K562 (cell line): Measurements from ENCODE around the gene WDR86. TPM values are rescaled to one million over a fixed set of nuclear protein-coding genes. Genes with fewer than 3 reads are reported as not detected.
A peak's percentile ranks its signal among the peaks of the same experiment; 100 is the strongest.

Experiments
- ATAC-seq: fragments of 200-7000 bp; cut with Tn5 transposase; 3 replicates; pipeline ENCODE4 v1.9.1; 2020; ENCODE audit warnings: moderate library complexity
- BruUV-seq: library from RNA; stranded (reverse); fragments of 400-500 nt; replicated peaks from 2 replicates; lab custom pipeline; 2021; lab: Mats Ljungman, UMichigan
- CTCF ChIA-PET: fragments of 300-600 bp; formaldehyde crosslinking; extraction: SDS; loops from one replicate; lab custom pipeline; 2021; ENCODE audit warnings: low intra/inter-chr PET ratio; lab: Yijun Ruan, JAX
- POLR2A ChIA-PET: fragments of 300-600, 350-650 bp; sonication (Branson Sonifier 250); formaldehyde crosslinking; extraction: SDS; loops from one replicate; lab custom pipeline; 2021; ENCODE audit warnings: antibody characterized with exemption, inconsistent platforms; lab: Yijun Ruan, JAX
- DNase-seq, 4 experiments: peaks; one replicate each; pipeline versions ENCODE4 v3.0.0 to v3.0.0-alpha.2; 2011 to 2018; ENCODE audit warnings: low spot score in 3 of 4, mixed read lengths in 3 of 4; ENCODE audit errors: extremely low read depth in 1 of 4
- FAIRE-seq: peaks from 2 replicates; lab custom pipeline; 2011; peaks lifted over from hg19 to GRCh38; lab: Jason Lieb, UNC
- H2AFZ ChIP-seq: 2 replicates; pipeline ENCODE4 v1.6.0; 2011; ENCODE audit warnings: low read depth, low read length, control low read depth, inconsistent platforms
- H3K27ac ChIP-seq: fragments of 200-600 bp; 3 replicates; pipeline ENCODE4 v1.8.0; 2011; ENCODE audit warnings: low read depth, mild to moderate bottlenecking, control low read depth, inconsistent platforms, low read length, moderate library complexity, mixed read lengths; ENCODE audit errors: extremely low read depth
- H3K27me3 ChIP-seq, 2 experiments: fragments of 300-600 bp in 1 of 2; 2 replicates in 1 of 2; 3 replicates in 1 of 2; pipeline versions ENCODE4 v1.6.0 to v1.8.0; 2011; ENCODE audit warnings: inconsistent platforms in 2 of 2, low read length in 2 of 2, mild to moderate bottlenecking in 1 of 2, mixed read lengths in 1 of 2, moderate library complexity in 1 of 2; ENCODE audit not compliant: control insufficient read depth in 2 of 2, insufficient read depth in 2 of 2
- H3K36me3 ChIP-seq: fragments of 300-600 bp; 3 replicates; pipeline ENCODE4 v1.8.0; 2011; ENCODE audit warnings: mild to moderate bottlenecking, low read length, inconsistent platforms; ENCODE audit not compliant: control insufficient read depth, insufficient read depth
- H3K4me1 ChIP-seq, 2 experiments: fragments of 200-600 bp in 1 of 2; replicated peaks in 1 of 2; 2 replicates in 1 of 2; 3 replicates in 1 of 2; pipeline versions ENCODE4 v1.5.1 to v1.8.0; 2011; ENCODE audit warnings: inconsistent platforms in 2 of 2, low read length in 2 of 2, mild to moderate bottlenecking in 1 of 2, mixed read lengths in 1 of 2, moderate library complexity in 1 of 2; ENCODE audit not compliant: control insufficient read depth in 2 of 2, insufficient read depth in 2 of 2
- H3K4me2 ChIP-seq: 2 replicates; pipeline ENCODE4 v1.6.1; 2011; ENCODE audit warnings: low read length, control low read depth, inconsistent platforms, mixed read lengths; ENCODE audit not compliant: insufficient read depth
- H3K4me3 ChIP-seq: fragments of 200-600 bp; sonication (generic), shearing (Covaris generic); 2 replicates; pipeline ENCODE4 v1.5.1; 2016; ENCODE audit warnings: control low read depth, inconsistent platforms
- H3K79me2 ChIP-seq: fragments of 200-600 bp; 3 replicates; pipeline ENCODE4 v1.8.0; 2011; ENCODE audit warnings: low read length, inconsistent platforms; ENCODE audit not compliant: control insufficient read depth, insufficient read depth
- H3K9ac ChIP-seq, 2 experiments: 2 replicates each; pipeline versions ENCODE4 v1.6.0 to v1.6.1; 2011; ENCODE audit warnings: low read depth in 2 of 2, low read length in 2 of 2, control low read depth in 1 of 2, inconsistent platforms in 1 of 2, mild to moderate bottlenecking in 1 of 2, mixed read lengths in 1 of 2; ENCODE audit not compliant: insufficient read depth in 1 of 2
- H3K9me1 ChIP-seq: one replicate; pipeline ENCODE4 v1.6.0; 2011; ENCODE audit warnings: inconsistent platforms, mild to moderate bottlenecking, low read length, moderate library complexity; ENCODE audit not compliant: control insufficient read depth, insufficient read depth
- H3K9me3 ChIP-seq: replicated peaks from 2 replicates; pipeline ENCODE4 v1.5.1; 2011; ENCODE audit warnings: low read depth, low read length, inconsistent platforms; ENCODE audit not compliant: control insufficient read depth, insufficient read depth
- H4K20me1 ChIP-seq: replicated peaks from 2 replicates; pipeline ENCODE4 v1.6.1; 2011; ENCODE audit warnings: low read length, inconsistent platforms, mixed read lengths; ENCODE audit not compliant: control insufficient read depth, insufficient read depth
- CHD1 ChIP-seq: fragments of 200-600 bp; sonication (generic); IDR thresholded peaks from one replicate; pipeline ENCODE4 v1.6.1; 2012; ENCODE audit warnings: mild to moderate bottlenecking, moderate library complexity, low read length, inconsistent platforms
- EGR1 ChIP-seq: fragments of 450-650 bp; conservative IDR thresholded peaks from 2 replicates; pipeline ENCODE4 v1.6.1; 2017; ENCODE audit warnings: mild to moderate bottlenecking
- ESRRA ChIP-seq: fragments of 450-650 bp; IDR thresholded peaks from 2 replicates; pipeline ENCODE4 v1.6.1; 2014; ENCODE audit warnings: low read depth, mild to moderate bottlenecking, moderate library complexity, borderline replicate concordance
- MNT ChIP-seq, 2 experiments: fragments of 450-650 bp; conservative IDR thresholded peaks; 2 replicates each; pipeline ENCODE4 v1.6.1; 2017; ENCODE audit warnings: mild to moderate bottlenecking in 2 of 2, moderate library complexity in 2 of 2
- ZNF695 ChIP-seq: fragments of 450-650 bp; formaldehyde crosslinking; IDR thresholded peaks from 2 replicates; pipeline ENCODE4 v1.4.0; 2020; ENCODE audit warnings: mild to moderate bottlenecking, moderate library complexity
- WGBS: fragments of 100-300 bp; shearing (Covaris generic); methylation state at CpG from one replicate; pipeline ENCODE4 v1.1.6; 2016; ENCODE audit warnings: low coverage, mixed read lengths; ENCODE audit not compliant: insufficient coverage; ENCODE audit errors: missing lambda C conversion rate; 5-methylcytosine and 5-hydroxymethylcytosine counted together
- in situ Hi-C: fragments of 300-500 bp; cut with MboI; formaldehyde crosslinking; loops from 4 replicates; pipeline ENCODE4 v1.15.0; 2018; ENCODE audit warnings: inconsistent platforms, mixed read lengths
- intact Hi-C: fragments of 100-400 bp; cut with micrococcal nuclease; formaldehyde crosslinking; loops from 2 replicates; pipeline ENCODE4 v1.14.2; 2022
- polyA plus RNA-seq, 8 experiments: library from polyadenylated mRNA; depleted of rRNA in 4 of 8; stranded (reverse) in 5 of 8; unstranded in 3 of 8; fragments of >200 nt; fragmentation: Nextera tagmentation in 2 of 8; fragmentation: Illumina TruSeq in 1 of 8; extraction: Ambion mirVana in 2 of 8; extraction: Trizol in 1 of 8; gene quantifications; 2 replicates each; pipeline versions ENCODE4 v1.2.1 to v1.2.3, GENCODE V29; 2011 to 2014; ENCODE audit warnings: inconsistent platforms in 1 of 8, missing spikeins in 1 of 8
- total RNA-seq, 7 experiments: library from RNA; depleted of rRNA in 6 of 7; stranded (reverse); fragments of >200 nt in 6 of 7; fragmentation: Illumina TruSeq in 2 of 7; extraction: Trizol in 2 of 7; gene quantifications; 2 replicates each; pipeline versions ENCODE4 v1.2.1 to v1.2.3, GENCODE V29; 2011 to 2021; ENCODE audit warnings: low replicate concordance in 1 of 7

WDR86 gene
- total and polyA plus RNA-seq, 9 of the 15 experiments (the other 6 are each of a cell fraction or from before 2014, with no cell fraction given), result 0.24 TPM; not detected in 8

- no peaks in the 10 kb centered on the region for H3K79me2 ChIP-seq
- no peak for TF ChIP-seq ZNF695
- TF ChIP-seq ESRRA, result no peak
- TF ChIP-seq CHD1, result no peak
- TF ChIP-seq EGR1, result peak; percentile 44; the same call in 1 of the 2 replicates
- no peak for TF ChIP-seq MNT (conservative IDR thresholded peaks at IDR 0.05)
- TF ChIP-seq, all 486 proteins: peak for 1
- POLR2A ChIA-PET, result interaction anchor here (0.5 kb wide), 1 partner anchor 997 kb away, joined by 3 read pairs; no protein-coding TSS in a partner anchor
- BruUV-seq, result no TSS peak
- Histone ChIP-seq H3K4me3 (no peak overlapping the region), H3K4me1 (peaks cover 0 to 24% of the 10 kb centered on the region in 2 experiments; a peak in 3 of 5 replicates), H3K27ac (no peak overlapping the region), H3K27me3 (peaks cover 8 to 71% of the 10 kb centered on the region in 2 experiments), H3K9ac (peak overlapping the region in 1 of 2 experiments; percentile 18; a peak in 2 of 4 replicates), H2AFZ (no peak overlapping the region), H3K9me3 (no peaks in the 10 kb centered on the region), H4K20me1 (peaks cover 8% of the 10 kb centered on the region; the same call in 1 of the 2 replicates), H3K36me3 (no peaks in the 10 kb centered on the region), H3K4me2 (no peak overlapping the region), H3K9me1 (no peaks in the 10 kb centered on the region)
- DNase-seq, result no peak
- intact Hi-C loops (no loop called here), in situ Hi-C loops (no loop called here)
- no peak for ATAC-seq
- peak; percentile 71 for FAIRE-seq
- CTCF ChIA-PET, result no interaction called here
- 20% methylated on average over 13 of the region's 13 CpGs for WGBS
These were observed 18.8 kb upstream of the WDR86 start for GRCh38 chr7:151428378-151429236.
